ENCODE measurements around the gene CASKIN1. TPM values are rescaled to one million over a fixed set of nuclear protein-coding genes. Genes with fewer than 3 reads are reported as not detected.
A peak's percentile ranks its signal among the peaks of the same experiment; 100 is the strongest.

CASKIN1 gene
- polyA plus RNA-seq, 2 of the 4 experiments (the other 2 are of a cell fraction) = 0.27 to 0.87 TPM

DNA sequence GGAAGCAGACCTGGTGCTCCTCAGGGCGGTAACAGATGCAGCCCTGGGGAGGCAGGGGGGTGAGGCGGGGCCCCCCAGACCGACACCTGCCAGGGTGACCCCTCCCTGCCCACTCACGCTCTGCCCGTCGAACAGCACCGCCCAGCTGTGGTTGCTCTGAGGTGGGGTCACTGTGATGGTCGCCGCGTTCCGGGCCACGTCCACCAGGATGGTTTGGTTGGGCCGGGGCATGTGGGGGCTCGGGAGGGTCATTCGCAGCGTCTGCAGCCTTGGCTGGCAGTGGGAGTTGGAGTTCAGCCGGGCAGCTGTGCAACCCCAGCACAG lies 13.6 kb upstream of the CASKIN1 start:
- FAIRE-seq (no peak), ATAC-seq (no peak), DNase-seq (ENCODE audit: low read depth in 1 of 2, low spot score in 1 of 2) (no peak)
- H3K4me1 ChIP-seq = peaks cover 31% of the 10 kb centered on the region
- H3K4me3 ChIP-seq = no peak overlapping the region
- ChIA-PET CTCF (interaction anchor here (1.1 to 4.8 kb wide), 2 partner anchors 15 to 42 kb away, joined by 4 to 28 read pairs; partner anchors contain the start of gene ECI1), POLR2A (no interaction called here)
- H3K9me3 ChIP-seq = no peaks in the 10 kb centered on the region
- 87% methylated on average over 5 of the region's 17 CpGs for WGBS (ENCODE audit: missing lambda C conversion rate)
- H3K4me2 ChIP-seq = no peak overlapping the region
- no peak overlapping the region for H3K27ac ChIP-seq
- TF ChIP-seq SMC3 (IDR thresholded peaks at IDR 0.05) = no peak
- TF ChIP-seq POLR2A (IDR thresholded peaks at IDR 0.05; ENCODE audit: low read length) = peak; percentile 20; the same call in 1 of the 2 replicates

DNA sequence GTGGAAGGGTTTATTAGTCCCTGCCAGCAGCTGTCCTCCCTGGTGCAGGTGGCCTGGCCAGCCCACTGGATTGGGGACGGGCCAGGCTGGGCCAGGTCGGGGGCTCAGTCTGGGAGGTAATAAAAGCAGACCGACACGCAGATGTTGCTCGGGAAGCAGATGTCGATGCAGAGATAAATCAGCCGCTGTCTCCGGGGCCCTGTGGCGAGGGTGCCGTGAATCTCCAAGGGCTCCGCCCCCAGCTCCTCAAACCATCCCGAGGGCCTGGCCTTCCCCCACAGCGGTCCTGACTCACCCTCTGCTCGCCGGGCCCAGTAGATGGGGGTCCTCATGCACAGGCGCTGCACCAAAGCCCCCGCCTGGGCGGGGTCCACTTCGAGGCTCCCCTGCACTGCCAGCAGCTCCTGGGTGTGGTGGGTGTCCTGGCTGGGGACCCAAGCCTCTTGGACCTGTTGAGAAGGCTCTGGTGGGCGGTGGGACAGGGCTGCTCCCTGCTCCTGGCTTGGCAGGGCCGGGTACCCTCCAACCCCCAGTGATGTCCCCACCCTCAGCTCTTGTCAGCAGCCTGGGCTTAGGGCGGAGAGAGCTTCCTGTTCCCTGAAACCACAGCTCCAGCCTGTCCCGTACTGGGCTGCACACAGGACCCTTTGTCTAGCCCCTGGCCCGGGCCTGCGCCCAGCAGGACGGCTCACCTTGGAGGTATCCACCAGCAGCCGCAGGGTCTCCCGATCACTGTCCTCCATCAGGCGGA lies 13.0 kb upstream of the CASKIN1 start:
- ChIA-PET CTCF (interaction anchor here (1.1 to 4.8 kb wide), 3 partner anchors 15 to 69 kb away, joined by 4 to 28 read pairs (median 4); partner anchors contain the start of gene ECI1), POLR2A (no interaction called here)
- no peak overlapping the region for H3K4me3 ChIP-seq
- TF ChIP-seq KDM5A (IDR thresholded peaks at IDR 0.05) = no peak
- TF ChIP-seq, protein P1, sequence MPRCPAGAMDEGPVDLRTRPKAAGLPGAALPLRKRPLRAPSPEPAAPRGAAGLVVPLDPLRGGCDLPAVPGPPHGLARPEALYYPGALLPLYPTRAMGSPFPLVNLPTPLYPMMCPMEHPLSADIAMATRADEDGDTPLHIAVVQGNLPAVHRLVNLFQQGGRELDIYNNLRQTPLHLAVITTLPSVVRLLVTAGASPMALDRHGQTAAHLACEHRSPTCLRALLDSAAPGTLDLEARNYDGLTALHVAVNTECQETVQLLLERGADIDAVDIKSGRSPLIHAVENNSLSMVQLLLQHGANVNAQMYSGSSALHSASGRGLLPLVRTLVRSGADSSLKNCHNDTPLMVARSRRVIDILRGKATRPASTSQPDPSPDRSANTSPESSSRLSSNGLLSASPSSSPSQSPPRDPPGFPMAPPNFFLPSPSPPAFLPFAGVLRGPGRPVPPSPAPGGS (IDR thresholded peaks at IDR 0.05) = no peak
- no peak for TF ChIP-seq RNF2 (IDR thresholded peaks at IDR 0.05; ENCODE audit: borderline replicate concordance, low read depth)
- no peak for TF ChIP-seq JUN (IDR thresholded peaks at IDR 0.05)
- no peak for TF ChIP-seq NFE2L2 (conservative IDR thresholded peaks at IDR 0.05; ENCODE audit: low read length)
- TF ChIP-seq, protein P2, sequence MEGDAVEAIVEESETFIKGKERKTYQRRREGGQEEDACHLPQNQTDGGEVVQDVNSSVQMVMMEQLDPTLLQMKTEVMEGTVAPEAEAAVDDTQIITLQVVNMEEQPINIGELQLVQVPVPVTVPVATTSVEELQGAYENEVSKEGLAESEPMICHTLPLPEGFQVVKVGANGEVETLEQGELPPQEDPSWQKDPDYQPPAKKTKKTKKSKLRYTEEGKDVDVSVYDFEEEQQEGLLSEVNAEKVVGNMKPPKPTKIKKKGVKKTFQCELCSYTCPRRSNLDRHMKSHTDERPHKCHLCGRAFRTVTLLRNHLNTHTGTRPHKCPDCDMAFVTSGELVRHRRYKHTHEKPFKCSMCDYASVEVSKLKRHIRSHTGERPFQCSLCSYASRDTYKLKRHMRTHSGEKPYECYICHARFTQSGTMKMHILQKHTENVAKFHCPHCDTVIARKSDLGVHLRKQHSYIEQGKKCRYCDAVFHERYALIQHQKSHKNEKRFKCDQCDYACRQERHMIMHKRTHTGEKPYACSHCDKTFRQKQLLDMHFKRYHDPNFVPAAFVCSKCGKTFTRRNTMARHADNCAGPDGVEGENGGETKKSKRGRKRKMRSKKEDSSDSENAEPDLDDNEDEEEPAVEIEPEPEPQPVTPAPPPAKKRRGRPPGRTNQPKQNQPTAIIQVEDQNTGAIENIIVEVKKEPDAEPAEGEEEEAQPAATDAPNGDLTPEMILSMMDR (IDR thresholded peaks at IDR 0.05) = no peak
- no peak for TF ChIP-seq ZNF302 (CRISPR knock-in tag; IDR thresholded peaks at IDR 0.05)
- TF ChIP-seq NR3C1 (IDR thresholded peaks at IDR 0.05) = no peak
- TF ChIP-seq CEBPB (IDR thresholded peaks at IDR 0.05) = no peak
- TF ChIP-seq, protein P3, sequence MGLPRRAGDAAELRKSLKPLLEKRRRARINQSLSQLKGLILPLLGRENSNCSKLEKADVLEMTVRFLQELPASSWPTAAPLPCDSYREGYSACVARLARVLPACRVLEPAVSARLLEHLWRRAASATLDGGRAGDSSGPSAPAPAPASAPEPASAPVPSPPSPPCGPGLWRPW (IDR thresholded peaks at IDR 0.05) = no peak
- no peak for TF ChIP-seq EP300 (IDR thresholded peaks at IDR 0.05)
- TF ChIP-seq RAD21 (conservative IDR thresholded peaks at IDR 0.05 in 1 of 2, IDR thresholded peaks at IDR 0.05 in 1 of 2) = no peak
- TF ChIP-seq CBX8 (IDR thresholded peaks at IDR 0.05) = no peak
- TF ChIP-seq TFCP2L1 (CRISPR knock-in tag; IDR thresholded peaks at IDR 0.05) = no peak
- H3K27ac ChIP-seq = no peak overlapping the region
- no peak for DNase-seq (ENCODE audit: low read depth in 1 of 2, low spot score in 1 of 2)
- no peaks in the 10 kb centered on the region for H3K9me3 ChIP-seq
- H3K4me2 ChIP-seq = no peak overlapping the region
- FAIRE-seq = no peak
- 89% methylated on average over 22 of the region's 29 CpGs for WGBS (ENCODE audit: missing lambda C conversion rate)
- H3K4me1 ChIP-seq = peaks cover 31% of the 10 kb centered on the region
- no peak for ATAC-seq

DNA sequence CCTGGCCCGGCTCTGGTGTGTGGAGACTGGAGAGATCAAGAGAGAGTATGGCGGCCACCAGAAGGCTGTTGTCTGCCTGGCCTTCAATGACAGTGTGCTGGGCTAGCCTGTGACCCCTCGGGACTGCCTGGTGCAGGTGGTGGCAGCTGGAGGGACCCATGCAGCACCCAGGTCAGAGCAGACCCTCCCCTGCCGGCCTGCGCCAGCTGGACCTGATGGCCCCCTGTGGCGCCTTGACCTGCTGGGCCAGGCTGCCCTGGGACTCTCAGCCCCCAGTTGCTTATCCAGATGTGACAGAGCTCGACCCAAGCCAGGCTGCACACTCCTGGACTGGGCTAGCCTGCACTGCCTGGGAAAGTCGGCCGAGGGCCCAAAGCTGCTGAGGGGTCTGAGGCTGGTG lies 12.4 kb upstream of the CASKIN1 start:
- POLR2A ChIA-PET = no interaction called here
- 97% methylated on average over 9 of the region's 9 CpGs for WGBS (ENCODE audit: missing lambda C conversion rate)
- Histone ChIP-seq H3K4me1 (peaks cover 31% of the 10 kb centered on the region), H3K27ac (no peak overlapping the region), H3K4me2 (no peak overlapping the region), H3K4me3 (no peak overlapping the region), H3K9me3 (no peaks in the 10 kb centered on the region)
- no peak for ATAC-seq
- no peak for FAIRE-seq
- TF ChIP-seq HEYL (CRISPR knock-in tag; IDR thresholded peaks at IDR 0.05) (no peak), EHMT2 (IDR thresholded peaks at IDR 0.05; ENCODE audit: low read depth) (no peak), RFX5 (IDR thresholded peaks at IDR 0.05) (no peak), EHF (CRISPR knock-in tag; IDR thresholded peaks at IDR 0.05) (no peak), MYC (IDR thresholded peaks at IDR 0.05; ENCODE audit: borderline replicate concordance, low read length) (no peak)
- TF ChIP-seq, protein P4, sequence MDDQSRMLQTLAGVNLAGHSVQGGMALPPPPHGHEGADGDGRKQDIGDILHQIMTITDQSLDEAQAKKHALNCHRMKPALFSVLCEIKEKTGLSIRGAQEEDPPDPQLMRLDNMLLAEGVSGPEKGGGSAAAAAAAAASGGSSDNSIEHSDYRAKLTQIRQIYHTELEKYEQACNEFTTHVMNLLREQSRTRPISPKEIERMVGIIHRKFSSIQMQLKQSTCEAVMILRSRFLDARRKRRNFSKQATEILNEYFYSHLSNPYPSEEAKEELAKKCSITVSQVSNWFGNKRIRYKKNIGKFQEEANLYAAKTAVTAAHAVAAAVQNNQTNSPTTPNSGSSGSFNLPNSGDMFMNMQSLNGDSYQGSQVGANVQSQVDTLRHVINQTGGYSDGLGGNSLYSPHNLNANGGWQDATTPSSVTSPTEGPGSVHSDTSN (IDR thresholded peaks at IDR 0.05) = no peak
- TF ChIP-seq, protein P5, sequence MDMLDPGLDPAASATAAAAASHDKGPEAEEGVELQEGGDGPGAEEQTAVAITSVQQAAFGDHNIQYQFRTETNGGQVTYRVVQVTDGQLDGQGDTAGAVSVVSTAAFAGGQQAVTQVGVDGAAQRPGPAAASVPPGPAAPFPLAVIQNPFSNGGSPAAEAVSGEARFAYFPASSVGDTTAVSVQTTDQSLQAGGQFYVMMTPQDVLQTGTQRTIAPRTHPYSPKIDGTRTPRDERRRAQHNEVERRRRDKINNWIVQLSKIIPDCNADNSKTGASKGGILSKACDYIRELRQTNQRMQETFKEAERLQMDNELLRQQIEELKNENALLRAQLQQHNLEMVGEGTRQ (IDR thresholded peaks at IDR 0.05) = no peak
- CTCF ChIA-PET = interaction anchor here (1.1 to 4.8 kb wide), 2 partner anchors 14 to 68 kb away, joined by 4 to 28 read pairs; no protein-coding TSS in a partner anchor
- DNase-seq (ENCODE audit: low read depth in 1 of 2, low spot score in 1 of 2) = no peak
